HG03039 (cell line): ENCODE results near the gene FNDC3B.

Experiments used
- ATAC-seq: cut with Tn5 transposase; IDR thresholded peaks from one replicate; pipeline ENCODE4 v1.9.1; 2021; ENCODE audit warnings: mild to moderate bottlenecking, moderate library complexity; ENCODE audit not compliant: unreplicated experiment

The FNDC3B gene

GRCh38 chr3:172182797-172183196 lies 143.4 kb downstream of the FNDC3B start:
- ATAC-seq = no peak

GRCh38 chr3:172184106-172184822 lies 144.9 kb downstream of the FNDC3B start:
- ATAC-seq = no peak

GRCh38 chr3:172185907-172186306 lies 146.5 kb downstream of the FNDC3B start:
- no peak for ATAC-seq

GRCh38 chr3:172186607-172187006 lies 147.2 kb downstream of the FNDC3B start:
- no peak for ATAC-seq

- no peak for ATAC-seq
Measured at GRCh38 chr3:172187511-172187910, 148.1 kb downstream of the FNDC3B start.

GRCh38 chr3:172188511-172188910 lies 149.1 kb downstream of the FNDC3B start:
- ATAC-seq = no peak

GRCh38 chr3:172189213-172189612 lies 149.8 kb downstream of the FNDC3B start:
- no peak for ATAC-seq

- ATAC-seq = no peak
Measured at GRCh38 chr3:172189987-172190603, 150.7 kb downstream of the FNDC3B start.

- no peak for ATAC-seq
Measured at GRCh38 chr3:172190980-172191379, 151.6 kb downstream of the FNDC3B start.

GRCh38 chr3:172191629-172192028 lies 152.3 kb downstream of the FNDC3B start:
- no peak for ATAC-seq

GRCh38 chr3:172192830-172193415 lies 153.5 kb downstream of the FNDC3B start:
- no peak for ATAC-seq

- ATAC-seq = no peak
Measured at GRCh38 chr3:172193436-172193835, 154.1 kb downstream of the FNDC3B start.

GRCh38 chr3:172194702-172195406 lies 155.5 kb downstream of the FNDC3B start:
- no peak for ATAC-seq

- ATAC-seq = no peak
Measured at GRCh38 chr3:172195407-172195754, 156.0 kb downstream of the FNDC3B start.

GRCh38 chr3:172197344-172197743 lies 158.0 kb downstream of the FNDC3B start:
- ATAC-seq = no peak

GRCh38 chr3:172198428-172198827 lies 159.1 kb downstream of the FNDC3B start:
- no peak for ATAC-seq

GRCh38 chr3:172199850-172200369 lies 160.5 kb downstream of the FNDC3B start:
- ATAC-seq = no peak

GRCh38 chr3:172201136-172201869 lies 161.9 kb downstream of the FNDC3B start:
- no peak for ATAC-seq

GRCh38 chr3:172201870-172202236 lies 162.5 kb downstream of the FNDC3B start:
- ATAC-seq = no peak

- no peak for ATAC-seq
Measured at GRCh38 chr3:172202797-172203196, 163.4 kb downstream of the FNDC3B start.
